ENCODE data around the gene FJX1. TPM values are rescaled to one million over a fixed set of nuclear protein-coding genes. Genes with fewer than 3 reads are reported as not detected.
"Not testable (repeated sequence)": the region's sequence is repeated elsewhere in the genome, so short reads cannot be mapped to it uniquely, and the experiment has no call there.

FJX1 gene
- total RNA-seq, 1 donor from 2014 or later, result 16.4 TPM

DNA sequence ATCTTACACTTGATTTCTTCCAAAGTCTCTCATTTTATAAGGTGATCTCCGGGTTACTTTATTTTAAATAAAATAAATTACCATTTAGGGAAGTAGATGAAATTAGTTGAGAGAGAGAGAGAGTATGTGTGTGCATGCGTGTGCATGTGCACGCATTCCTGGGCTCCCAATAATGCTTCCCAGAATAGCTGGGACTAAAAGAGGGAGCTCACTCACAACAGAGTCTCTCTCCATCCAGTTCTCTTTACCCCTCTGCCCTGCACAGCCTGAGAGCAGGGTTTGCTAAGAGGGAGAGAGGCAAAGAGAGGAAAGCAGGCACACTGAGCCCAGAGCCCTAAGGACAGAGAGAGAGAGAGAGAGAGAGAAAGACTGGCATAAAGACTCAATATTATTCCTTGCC, 33.0 kb downstream of the FJX1 start:
- Histone ChIP-seq H3K9me3 (no peaks in the 10 kb centered on the region), H3K4me3 (no peak overlapping the region), H3K27me3 (no peaks in the 10 kb centered on the region), H3K4me1 (no peaks in the 10 kb centered on the region), H3K27ac (no peak overlapping the region), H3K36me3 (no peaks in the 10 kb centered on the region)
- TF ChIP-seq, protein P1, sequence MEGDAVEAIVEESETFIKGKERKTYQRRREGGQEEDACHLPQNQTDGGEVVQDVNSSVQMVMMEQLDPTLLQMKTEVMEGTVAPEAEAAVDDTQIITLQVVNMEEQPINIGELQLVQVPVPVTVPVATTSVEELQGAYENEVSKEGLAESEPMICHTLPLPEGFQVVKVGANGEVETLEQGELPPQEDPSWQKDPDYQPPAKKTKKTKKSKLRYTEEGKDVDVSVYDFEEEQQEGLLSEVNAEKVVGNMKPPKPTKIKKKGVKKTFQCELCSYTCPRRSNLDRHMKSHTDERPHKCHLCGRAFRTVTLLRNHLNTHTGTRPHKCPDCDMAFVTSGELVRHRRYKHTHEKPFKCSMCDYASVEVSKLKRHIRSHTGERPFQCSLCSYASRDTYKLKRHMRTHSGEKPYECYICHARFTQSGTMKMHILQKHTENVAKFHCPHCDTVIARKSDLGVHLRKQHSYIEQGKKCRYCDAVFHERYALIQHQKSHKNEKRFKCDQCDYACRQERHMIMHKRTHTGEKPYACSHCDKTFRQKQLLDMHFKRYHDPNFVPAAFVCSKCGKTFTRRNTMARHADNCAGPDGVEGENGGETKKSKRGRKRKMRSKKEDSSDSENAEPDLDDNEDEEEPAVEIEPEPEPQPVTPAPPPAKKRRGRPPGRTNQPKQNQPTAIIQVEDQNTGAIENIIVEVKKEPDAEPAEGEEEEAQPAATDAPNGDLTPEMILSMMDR (IDR thresholded peaks at IDR 0.05), result no peak
- intact Hi-C loops (cut with DNase I), result no loop called here
- DNase-seq (ENCODE audit: low spot score in 2 of 2), result no peak

DNA sequence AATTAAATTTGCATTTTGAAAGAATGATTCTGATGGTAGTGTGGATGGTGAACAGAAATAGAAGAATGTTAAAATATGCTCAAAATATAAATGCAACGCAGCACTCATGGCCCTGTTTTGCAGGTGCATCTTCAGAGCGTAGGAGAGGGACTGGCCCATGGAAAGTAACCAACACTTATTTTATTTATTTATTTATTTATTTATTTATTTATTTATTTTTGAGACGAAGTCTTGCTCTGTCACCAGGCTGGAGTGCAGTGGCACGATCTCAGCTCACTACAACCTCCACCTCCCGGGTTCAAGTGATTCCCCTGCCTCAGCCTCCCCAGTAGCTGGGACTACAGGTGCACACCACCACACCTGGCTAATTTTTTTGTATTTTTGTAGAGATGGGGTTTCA, 34.5 kb downstream of the FJX1 start:
- intact Hi-C loops (cut with DNase I); DNase-seq (ENCODE audit: low spot score in 2 of 2); H3K9me3 ChIP-seq; H3K27ac ChIP-seq; H3K36me3 ChIP-seq; H3K27me3 ChIP-seq; H3K4me3 ChIP-seq; H3K4me1 ChIP-seq: not testable (repeated sequence)

DNA sequence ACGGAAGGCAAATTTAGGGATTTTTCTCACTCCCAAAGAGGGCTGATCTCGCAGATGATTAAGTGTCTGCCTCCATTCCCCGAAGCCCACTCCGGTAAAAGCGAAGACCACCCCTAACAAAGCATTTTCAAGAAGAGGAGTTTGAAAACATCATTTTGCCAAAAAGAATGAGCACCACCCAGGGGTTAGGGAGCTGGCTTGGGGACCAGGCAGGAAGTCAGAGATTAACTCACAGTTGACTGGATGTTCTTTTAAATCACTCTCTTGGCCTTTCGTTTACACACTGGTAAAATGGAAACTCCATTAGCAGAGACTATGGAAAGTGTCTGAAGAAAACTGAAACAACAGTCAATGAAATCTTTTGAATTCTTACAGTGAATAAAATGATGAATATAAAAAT, 36.5 kb downstream of the FJX1 start:
- H3K9me3 ChIP-seq, result no peaks in the 10 kb centered on the region
- DNase-seq (ENCODE audit: low spot score in 2 of 2), result no peak
- intact Hi-C loops (cut with DNase I), result no loop called here

DNA sequence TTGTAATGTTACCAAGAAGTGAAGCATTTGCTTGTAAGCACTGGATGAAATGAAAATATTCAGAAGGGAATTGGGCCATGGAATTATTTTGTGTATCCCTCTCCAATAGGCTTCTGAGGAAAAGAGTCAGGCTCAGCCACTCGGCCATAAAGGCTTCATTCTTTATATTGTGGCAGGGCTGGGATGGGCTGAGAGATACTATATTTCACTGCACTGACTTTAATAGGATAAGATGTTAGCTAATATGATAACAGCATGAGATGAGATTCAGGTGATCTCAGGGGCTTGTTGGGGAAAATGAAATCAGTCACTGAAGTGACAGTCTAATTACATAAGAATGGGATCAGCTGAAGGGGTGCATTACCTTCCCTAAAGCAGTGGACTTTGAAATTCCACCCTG, 37.0 kb downstream of the FJX1 start:
- Histone ChIP-seq H3K27ac (no peak overlapping the region), H3K4me3 (no peak overlapping the region), H3K9me3 (no peaks in the 10 kb centered on the region), H3K36me3 (no peaks in the 10 kb centered on the region), H3K4me1 (no peaks in the 10 kb centered on the region), H3K27me3 (no peaks in the 10 kb centered on the region)
- intact Hi-C loops (cut with DNase I), result no loop called here
- DNase-seq (ENCODE audit: low spot score in 2 of 2), result no peak
- TF ChIP-seq, protein P1 (IDR thresholded peaks at IDR 0.05), result no peak

More for the DNA sequence above, 36.5 kb downstream of the FJX1 start:
- Histone ChIP-seq H3K4me1 (no peaks in the 10 kb centered on the region), H3K27ac (no peak overlapping the region), H3K36me3 (no peaks in the 10 kb centered on the region), H3K4me3 (no peak overlapping the region), H3K27me3 (no peaks in the 10 kb centered on the region)
- TF ChIP-seq, protein P1 (IDR thresholded peaks at IDR 0.05), result no peak

DNA sequence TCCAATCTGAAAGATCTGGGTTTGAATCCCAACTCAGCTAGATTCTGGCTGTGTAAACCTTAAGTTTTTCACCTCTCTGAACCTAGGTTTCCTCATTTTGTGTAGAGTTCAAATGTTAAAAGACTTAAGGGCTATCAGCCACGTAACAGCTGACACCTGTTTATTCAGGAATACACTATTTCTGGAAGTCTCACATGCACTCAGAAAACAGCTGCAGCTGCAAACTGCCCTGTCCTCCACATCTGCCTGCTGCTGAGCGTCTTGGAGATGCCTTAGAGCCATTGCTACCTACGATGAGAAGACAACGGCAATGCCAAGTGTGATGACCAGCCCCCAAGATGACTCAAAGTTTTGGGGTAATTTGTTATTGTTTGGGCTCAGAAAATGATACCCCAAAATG, 37.6 kb downstream of the FJX1 start:
- TF ChIP-seq, protein P1 (IDR thresholded peaks at IDR 0.05), result no peak
- Histone ChIP-seq H3K27ac (no peak overlapping the region), H3K4me3 (no peak overlapping the region), H3K4me1 (no peaks in the 10 kb centered on the region), H3K27me3 (no peaks in the 10 kb centered on the region), H3K36me3 (no peaks in the 10 kb centered on the region), H3K9me3 (no peaks in the 10 kb centered on the region)
- intact Hi-C loops (cut with DNase I), result no loop called here
- DNase-seq (ENCODE audit: low spot score in 2 of 2), result no peak

DNA sequence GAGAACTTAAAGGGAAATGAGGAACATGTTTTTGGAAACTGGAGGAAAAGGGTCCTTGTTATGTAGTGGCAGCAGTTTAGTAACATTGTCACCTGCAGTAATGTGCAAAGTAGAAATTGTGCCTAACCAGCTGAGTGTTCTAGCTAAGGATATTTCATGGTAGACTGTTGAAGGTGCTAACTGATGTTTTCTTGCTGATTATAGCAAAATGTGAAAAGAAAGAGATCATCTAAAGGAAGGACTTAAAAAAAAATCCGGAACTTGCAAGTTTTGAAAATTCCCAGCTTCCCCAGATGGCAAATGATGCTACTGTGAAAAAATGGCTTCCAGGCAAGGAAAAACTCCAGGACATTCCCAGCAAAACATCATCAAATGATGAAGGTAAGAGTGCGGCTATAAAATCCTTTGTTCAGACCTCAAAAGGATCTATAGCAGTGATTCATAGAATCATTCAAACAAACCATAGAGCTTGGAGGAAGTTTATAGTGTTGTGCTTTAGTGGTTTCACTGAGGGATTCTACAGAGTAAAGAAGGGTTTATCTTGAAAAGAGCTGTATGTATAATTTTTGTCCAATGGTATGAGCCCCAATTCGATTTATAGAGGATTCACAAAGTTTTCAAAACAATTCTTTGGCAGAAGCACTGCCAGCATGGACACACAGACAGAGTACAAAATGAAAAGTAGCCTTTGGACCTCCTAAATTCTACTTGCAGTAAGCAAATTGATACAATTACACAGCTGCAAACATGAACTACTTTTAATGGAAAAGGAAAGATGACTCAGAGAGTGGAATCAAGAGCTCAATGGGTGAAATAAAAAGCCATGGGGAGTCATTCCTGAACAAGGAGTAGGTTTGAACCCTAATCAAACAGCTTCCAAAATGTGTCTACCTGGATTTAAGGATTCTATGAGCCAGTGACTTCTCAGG, 40.0 kb downstream of the FJX1 start:
- no peaks in the 10 kb centered on the region for H3K9me3 ChIP-seq

More for the DNA sequence above, 40.0 kb downstream of the FJX1 start:
- Histone ChIP-seq H3K27ac (no peak overlapping the region), H3K27me3 (no peaks in the 10 kb centered on the region), H3K36me3 (no peaks in the 10 kb centered on the region), H3K4me1 (peaks cover 0 to 4% of the 10 kb centered on the region in 2 donors), H3K4me3 (no peak overlapping the region)
- TF ChIP-seq, protein P1 (IDR thresholded peaks at IDR 0.05), result no peak
- DNase-seq (ENCODE audit: low spot score in 2 of 2), result no peak
- intact Hi-C loops (cut with DNase I), result no loop called here
